Peyer's patch (tissue), 4 donors: ENCODE measurements around the gene TEX28.

Experiments
- CTCF ChIP-seq, 6 experiments: fragments of 450-650 bp in 4 of 6; fragments of 200-600 bp in 2 of 6; sonication (generic) in 1 of 6; IDR thresholded peaks; one replicate each; pipeline ENCODE4 v1.5.1; 2017 to 2019; ENCODE audit warnings: antibody characterized with exemption in 6 of 6, mild to moderate bottlenecking in 3 of 6, moderate library complexity in 1 of 6
- POLR2A ChIP-seq, 2 donors: fragments of 450-650 bp; IDR thresholded peaks; one replicate each; pipeline ENCODE4 v1.5.1; 2017; ENCODE audit warnings: antibody characterized with exemption in 2 of 2, mild to moderate bottlenecking in 2 of 2, moderate library complexity in 2 of 2

- TF ChIP-seq POLR2A (IDR thresholded peaks at IDR 0.05) (no peak), CTCF (IDR thresholded peaks at IDR 0.05) (peak; percentile 54 to 80 (median 62))
Observed at GRCh38 chrX:154308108-154308946, 13.4 kb upstream of the TEX28 start.
